GM12875 (cell line): Measurements from ENCODE around the gene DLX3.

ENCODE experiments used
- H3K4me3 ChIP-seq: one replicate; pipeline ENCODE4 v1.5.1; 2011; ENCODE audit warnings: low read depth, low read length, control low read depth
- TF ChIP-seq, protein P1 (sequence below): IDR thresholded peaks from 2 replicates; pipeline ENCODE4 v1.5.1; 2011; ENCODE audit warnings: low read depth, mild to moderate bottlenecking, control low read depth, inconsistent platforms, low read length, moderate library complexity, borderline replicate concordance; ENCODE audit not compliant: insufficient read depth

The DLX3 gene

DNA sequence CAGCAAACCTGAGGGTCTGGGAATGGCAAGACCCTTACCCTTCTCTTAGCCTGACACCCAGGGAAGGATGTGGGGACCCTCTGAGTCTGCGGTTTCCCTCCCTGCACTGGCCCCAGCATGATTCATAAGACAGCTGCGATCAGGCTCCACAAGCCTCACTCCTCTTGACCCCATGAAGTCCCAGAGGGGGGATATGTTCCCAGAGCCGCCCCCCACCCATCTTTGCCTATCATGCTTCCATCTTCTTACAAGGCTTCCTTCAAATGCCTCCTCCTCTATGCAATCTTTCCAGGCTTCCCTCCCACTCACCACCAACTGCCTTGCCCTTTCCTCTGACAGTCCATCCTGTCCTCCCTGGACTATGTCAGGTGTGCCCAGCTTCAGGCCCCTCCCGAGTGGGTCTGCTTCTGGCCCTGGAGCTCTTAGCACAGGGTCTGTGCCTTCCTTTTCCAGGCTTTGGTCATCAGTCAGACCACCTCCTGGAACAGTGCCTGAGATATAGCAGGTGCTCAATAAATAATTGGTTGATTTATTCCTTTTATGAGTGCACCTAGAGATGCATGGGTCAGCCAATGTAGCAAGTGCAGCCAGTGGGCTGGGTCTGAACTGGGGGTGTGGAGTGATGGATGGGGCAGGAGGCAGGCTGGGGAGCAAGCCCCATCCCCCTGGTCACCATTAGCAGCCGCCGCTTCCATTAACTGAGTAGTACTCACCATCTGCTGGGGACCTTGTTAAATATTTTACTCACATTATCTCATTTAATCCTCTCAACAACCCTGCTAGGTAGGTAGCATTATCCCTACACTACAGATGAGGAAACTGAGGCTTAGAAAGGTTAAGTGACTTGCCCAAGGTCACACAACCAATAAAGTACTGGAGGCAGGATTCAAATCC is 8.4 kb downstream of the DLX3 start:
- TF ChIP-seq, protein P1, sequence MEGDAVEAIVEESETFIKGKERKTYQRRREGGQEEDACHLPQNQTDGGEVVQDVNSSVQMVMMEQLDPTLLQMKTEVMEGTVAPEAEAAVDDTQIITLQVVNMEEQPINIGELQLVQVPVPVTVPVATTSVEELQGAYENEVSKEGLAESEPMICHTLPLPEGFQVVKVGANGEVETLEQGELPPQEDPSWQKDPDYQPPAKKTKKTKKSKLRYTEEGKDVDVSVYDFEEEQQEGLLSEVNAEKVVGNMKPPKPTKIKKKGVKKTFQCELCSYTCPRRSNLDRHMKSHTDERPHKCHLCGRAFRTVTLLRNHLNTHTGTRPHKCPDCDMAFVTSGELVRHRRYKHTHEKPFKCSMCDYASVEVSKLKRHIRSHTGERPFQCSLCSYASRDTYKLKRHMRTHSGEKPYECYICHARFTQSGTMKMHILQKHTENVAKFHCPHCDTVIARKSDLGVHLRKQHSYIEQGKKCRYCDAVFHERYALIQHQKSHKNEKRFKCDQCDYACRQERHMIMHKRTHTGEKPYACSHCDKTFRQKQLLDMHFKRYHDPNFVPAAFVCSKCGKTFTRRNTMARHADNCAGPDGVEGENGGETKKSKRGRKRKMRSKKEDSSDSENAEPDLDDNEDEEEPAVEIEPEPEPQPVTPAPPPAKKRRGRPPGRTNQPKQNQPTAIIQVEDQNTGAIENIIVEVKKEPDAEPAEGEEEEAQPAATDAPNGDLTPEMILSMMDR: no peak
- H3K4me3 ChIP-seq: no peak overlapping the region

DNA sequence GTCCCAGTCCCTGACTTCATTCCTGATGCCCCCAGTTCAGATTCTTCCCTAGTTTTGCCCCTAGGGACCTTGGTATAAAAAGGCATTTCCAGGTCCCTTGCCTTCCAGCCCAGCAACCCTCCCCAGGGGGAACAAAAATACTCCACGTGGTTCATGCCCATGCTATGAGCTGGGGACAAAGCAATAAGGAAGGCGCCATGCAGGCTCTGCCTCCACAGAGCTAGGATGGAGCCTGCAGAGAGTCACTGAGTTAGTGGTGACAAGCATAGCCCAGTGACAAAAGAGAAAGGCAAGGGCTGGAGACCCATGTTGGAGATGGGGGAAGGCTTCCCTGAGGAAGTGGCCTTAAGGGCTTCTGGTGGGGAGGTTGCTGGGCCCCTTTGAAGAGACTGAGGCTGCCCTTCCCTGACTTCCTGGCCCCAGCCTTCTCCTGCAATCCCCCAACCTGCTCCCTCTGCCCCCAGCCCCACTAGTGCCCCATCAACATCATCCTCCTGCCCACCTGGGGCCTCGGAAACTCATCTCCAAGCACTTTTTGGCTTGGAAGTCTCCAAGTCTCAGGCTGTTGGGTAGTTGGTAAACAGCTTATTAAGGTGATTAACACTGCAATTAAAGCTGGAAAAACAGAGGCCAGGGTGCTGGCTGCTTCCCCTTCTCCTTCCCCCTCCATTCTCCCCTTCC is 9.6 kb downstream of the DLX3 start:
- TF ChIP-seq, protein P1: no peak

DNA sequence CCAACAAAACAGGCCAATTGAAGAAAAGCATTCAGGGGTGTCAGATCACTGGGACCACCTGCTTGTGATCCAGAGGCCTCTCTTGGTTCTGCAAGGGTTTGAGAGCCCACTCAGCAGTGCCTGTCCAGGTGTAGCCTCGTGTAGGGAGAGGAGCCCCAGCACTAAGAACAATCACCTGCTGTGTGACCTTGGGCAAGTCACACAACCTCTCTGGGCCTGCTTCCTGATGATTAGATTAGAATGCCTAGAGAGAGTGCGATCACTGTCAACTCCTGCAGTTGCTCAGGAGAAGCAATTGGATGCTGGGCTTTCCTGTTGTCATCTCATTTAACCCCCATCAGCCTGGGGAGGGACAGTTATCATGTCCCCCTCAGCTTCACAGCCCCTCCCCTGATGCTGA is 10.2 kb downstream of the DLX3 start:
- TF ChIP-seq, protein P1: no peak
- H3K4me3 ChIP-seq: no peak overlapping the region

More for the DNA sequence above, 9.6 kb downstream of the DLX3 start:
- H3K4me3 ChIP-seq: no peak overlapping the region

DNA sequence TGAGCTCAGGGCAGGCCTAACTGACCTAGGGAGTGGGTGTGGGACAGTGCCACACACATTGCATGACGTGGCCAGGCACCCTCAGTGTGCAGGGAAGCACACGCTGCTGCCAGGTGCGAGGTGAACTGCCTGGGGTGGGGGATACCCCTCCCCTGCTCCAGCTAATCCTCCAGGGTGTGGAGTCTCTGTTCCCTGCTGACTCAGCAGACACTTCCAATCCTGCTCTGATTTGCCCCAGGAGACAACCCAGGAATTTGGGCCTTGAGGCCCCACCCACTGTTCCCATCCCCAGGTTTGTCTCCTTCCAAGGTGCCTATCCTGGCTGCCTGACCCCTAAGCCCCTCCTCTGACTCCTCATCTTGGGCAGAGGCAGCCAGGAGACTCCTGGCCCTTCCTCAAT is 10.7 kb downstream of the DLX3 start:
- no peak overlapping the region for H3K4me3 ChIP-seq
- TF ChIP-seq, protein P1: no peak

DNA sequence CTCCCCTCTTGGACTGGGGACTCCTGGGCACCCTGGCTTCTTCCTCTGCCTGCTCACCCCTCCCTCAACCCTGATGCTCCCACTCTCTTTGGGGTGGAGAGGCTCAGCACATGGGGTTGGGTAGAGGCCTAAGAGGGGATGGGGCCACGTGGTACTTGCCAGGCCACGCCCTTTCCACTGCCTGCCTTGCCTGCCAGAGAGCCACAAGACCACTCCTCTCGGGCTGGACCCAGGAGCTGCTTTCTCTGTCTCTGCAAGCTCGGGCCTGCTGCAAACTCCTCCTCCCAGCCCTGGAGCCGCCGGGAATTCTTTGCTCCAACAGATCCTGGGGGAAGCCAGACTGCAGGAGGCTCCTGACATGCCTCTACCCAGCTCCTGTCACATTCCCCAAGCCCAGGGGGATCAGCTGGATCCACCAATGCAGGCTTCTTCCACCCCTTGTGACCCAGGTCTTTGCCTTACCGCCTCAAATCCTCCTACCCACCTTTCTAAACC is 14.3 kb downstream of the DLX3 start:
- H3K4me3 ChIP-seq: no peak overlapping the region
- TF ChIP-seq, protein P1: no peak

DNA sequence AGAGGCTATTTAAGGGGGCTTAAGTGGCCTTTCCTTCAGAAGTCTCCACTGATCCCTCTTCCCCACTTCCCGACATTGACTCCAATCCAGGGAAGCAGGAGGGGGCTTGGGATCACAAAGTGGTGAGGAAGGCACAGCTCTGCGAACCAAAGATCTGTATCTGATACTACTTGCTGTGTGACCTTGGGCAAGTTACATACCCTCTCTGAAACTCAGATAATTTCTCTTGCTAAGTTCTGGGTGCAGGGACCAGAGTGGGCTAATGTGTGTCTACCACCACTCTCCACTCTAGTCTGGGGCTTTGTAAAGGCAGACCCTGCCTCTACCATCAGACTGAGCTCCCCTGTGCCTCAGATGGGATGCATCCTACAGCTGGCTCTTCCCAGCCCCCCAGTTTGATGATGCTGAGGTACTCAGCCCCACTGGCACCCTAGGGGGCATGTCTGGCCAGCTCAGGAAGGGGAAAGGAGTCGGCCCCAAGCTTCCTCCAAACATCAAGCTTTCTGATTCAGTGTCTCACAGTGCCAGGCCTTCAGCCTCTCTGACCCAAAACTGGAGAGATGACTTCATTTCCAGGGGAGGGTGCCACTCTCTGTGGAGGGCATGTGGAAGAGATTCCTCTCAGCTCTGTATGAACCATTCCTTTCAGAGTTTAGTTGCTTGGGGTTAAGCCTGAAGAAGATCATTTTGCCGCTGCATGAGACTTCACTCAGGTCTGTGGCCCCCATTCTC is 15.1 kb downstream of the DLX3 start:
- H3K4me3 ChIP-seq: no peak overlapping the region
- TF ChIP-seq, protein P1: no peak
